CD1c-positive myeloid dendritic cell (primary cell): Measurements from ENCODE around the gene MYH1.
"Not testable (repeated sequence)": the region's sequence is repeated elsewhere in the genome, so short reads cannot be mapped to it uniquely, and the experiment has no call there.

ENCODE experiments used
- DNase-seq: peaks from one replicate; pipeline ENCODE4 v3.0.0-alpha.2; 2016; ENCODE audit errors: extremely low spot score

The MYH1 gene

DNA sequence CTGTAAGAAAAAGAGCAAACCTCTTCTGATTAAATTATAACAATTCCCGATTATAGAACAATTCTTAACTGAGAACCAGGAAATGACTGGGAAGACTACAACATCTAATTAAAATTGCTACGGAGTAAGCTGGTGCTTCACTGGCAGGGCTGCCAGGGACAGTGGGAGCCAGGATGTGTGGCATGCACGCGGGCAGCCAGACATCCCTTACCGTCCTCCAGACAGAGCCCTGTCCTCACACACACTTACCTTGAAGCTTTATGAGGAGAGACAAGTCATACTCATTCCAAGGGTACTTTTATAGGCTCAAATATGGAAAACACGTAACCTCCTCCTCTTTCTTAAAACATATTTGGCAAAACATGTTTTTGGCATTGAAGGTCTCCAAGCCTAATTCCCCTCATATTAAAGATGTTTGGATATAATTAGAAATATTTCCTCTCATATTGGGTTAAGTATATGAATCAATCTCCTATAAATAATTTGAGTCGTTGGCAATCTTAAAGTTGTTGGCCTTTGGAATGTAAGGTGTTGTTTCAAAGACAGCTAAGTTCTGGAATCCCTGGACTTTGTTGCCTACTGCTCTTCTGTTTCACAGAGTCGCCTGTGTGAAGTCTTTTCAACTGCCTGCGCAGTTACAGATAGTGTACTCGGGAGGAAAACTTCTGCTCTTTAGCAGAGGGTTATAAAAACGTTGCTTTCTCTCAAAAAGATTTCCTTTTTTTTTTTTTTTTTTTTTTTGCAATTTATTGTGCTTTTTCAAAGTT lies at the start of gene MYH1:
Gene MYH1 (minus strand): TSS at position 272 of the 767 bp plus-strand sequence. CDS start 1,900 bp downstream, outside the sequence.
- no peak for DNase-seq

- DNase-seq, result no peak
These were observed 45.8 kb upstream of the MYH1 start for GRCh38 chr17:10563991-10564660.

DNA sequence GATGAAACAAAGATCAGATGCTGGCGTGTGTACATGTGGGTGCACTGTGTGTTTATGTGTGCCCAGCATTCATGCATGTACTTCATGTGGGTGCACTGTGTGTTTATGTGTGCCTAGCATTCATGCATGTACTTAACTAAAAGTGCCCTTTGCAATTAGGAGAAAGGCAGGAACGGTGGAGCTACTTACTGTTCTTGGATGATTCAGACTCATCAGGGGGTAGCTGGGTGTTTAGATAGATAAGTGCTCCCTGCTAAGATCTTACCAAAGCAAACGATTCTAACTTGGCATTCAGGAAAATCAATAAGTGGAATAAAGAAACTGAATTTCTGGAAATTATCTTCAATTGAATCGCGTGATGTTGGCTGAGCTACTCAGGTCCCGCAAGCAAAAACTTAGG lies 39.7 kb upstream of the MYH1 start:
- DNase-seq, result no peak

GRCh38 chr17:10557422-10557821 lies 39.1 kb upstream of the MYH1 start:
- no peak for DNase-seq

GRCh38 chr17:10556301-10557005 lies 38.1 kb upstream of the MYH1 start:
- DNase-seq, result no peak

GRCh38 chr17:10550014-10550413 lies 31.7 kb upstream of the MYH1 start:
- DNase-seq, result no peak

DNA sequence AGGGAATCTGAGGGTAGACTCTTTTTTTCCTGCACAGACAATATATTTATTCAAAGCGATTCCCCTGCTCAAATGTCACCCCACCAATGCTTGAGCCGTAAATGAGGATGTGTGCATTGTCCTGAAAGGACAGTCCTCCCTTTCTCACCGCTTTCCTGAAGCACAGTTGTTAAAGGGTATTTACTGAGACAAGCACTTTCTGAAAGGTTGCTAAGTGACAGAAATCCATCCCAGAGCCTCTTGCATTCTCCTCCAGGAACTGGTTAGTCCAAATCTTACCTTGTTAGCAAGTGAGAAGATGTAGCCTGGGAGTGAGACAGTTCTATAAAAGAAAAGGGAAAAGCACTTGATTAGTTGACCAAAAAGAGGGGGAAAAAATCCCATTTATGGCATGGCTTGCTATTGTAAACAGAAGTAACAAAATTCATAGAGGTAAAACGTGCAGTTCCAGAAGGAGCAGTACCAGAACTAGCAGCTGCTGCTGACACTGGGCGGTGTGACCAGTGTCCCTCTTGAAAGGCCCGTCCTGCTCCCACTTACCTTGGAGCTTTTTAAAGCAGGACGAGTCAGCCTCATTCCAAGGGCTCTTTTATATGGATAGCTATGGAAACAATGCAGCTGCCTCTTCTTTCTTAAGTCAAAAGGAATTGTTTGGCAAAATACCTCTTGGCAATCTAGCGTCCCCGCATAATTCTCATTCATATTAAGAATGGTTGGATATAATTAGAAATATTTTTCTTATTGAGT lies 30.9 kb upstream of the MYH1 start, which contains the start of gene MYH2:
Gene MYH2 (minus strand): TSS at position 563 of the 747 bp plus-strand sequence. CDS start 1,738 bp downstream, outside the sequence.
- DNase-seq, result no peak

- no peak for DNase-seq
These were observed 29.0 kb upstream of the MYH1 start for GRCh38 chr17:10547351-10547750.

DNA sequence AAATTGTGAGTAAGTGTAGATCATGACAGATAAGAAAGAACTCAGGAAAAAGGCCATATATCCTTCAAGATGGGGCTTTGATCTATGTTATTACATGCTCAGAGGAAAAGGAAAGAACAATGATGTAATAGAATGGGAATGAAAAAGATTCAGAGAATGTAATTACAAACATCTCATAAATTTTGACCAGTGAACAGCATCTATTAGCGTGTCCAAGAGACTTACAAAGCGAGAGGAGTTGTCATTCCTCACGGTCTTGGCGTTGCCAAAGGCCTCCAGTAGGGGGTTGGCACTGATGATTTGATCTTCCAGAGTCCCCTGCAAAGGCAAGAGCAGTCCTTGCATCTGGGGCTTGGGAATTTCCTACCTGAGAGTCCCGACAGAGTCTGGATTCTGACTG lies 25.1 kb upstream of the MYH1 start:
- not testable (repeated sequence) for DNase-seq

DNA sequence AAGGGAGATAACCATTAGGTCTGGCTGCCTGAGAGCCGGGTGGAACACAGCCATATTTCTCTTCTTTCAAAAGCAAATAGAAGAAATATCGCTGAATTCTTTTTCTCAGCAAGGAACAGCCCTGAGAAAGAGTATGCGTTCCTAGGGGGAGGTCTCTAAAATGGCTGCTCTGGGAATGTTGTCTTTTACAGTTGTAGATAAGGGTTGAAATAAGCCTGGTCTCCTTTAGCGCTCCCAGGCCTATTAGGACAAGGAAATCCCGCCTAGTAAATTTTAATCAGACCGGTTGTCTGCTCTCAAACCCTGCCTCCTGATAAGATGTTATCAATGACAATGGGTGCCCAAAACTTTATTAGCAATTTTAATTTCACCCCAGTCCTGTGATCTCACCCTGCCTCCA lies 22.8 kb upstream of the MYH1 start:
- DNase-seq, result not testable (repeated sequence)

DNA sequence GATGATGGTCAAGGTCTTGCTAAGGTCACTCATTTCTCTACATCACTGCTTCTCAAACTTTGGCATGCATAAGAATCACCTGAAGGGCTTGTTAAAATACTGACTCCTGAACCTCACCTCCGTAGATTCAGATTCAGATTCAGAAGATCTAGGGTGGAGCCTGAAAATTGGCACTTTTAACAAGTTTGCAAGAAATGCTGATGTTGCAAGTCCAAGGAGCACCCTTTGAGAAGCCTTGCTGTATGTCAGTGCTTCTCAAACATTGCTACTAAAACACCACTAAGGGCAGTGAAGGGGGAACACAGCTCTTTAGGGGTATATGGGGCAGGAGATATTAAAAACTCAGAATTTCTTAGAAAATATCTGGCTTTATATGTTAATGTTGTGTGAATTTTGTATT lies 13.7 kb upstream of the MYH1 start:
- no peak for DNase-seq

- DNase-seq, result no peak
These were observed 9.1 kb upstream of the MYH1 start for GRCh38 chr17:10527419-10527818.

- no peak for DNase-seq
These were observed 8.2 kb upstream of the MYH1 start for GRCh38 chr17:10526517-10526916.

GRCh38 chr17:10523064-10523463 lies 4.7 kb upstream of the MYH1 start:
- no peak for DNase-seq

DNA sequence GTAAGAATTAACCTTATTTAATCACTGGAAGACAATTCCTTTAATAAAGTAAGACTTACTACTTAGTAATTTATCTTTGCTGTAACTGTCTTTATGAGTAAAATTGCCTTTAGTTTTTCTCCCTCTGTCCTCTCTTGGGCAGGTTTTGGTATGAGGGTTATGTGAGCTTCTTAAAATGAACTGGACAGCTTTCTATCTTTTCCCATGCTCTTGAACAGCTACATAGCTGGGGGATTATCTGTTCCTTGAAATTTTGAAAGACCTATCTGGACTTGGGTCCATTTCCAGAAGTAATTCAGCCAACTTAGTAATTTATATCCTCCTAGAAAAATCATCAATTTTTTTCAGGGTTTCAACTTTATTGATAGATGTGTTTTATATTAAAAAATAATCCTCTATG lies 3.6 kb upstream of the MYH1 start:
- DNase-seq, result no peak

DNA sequence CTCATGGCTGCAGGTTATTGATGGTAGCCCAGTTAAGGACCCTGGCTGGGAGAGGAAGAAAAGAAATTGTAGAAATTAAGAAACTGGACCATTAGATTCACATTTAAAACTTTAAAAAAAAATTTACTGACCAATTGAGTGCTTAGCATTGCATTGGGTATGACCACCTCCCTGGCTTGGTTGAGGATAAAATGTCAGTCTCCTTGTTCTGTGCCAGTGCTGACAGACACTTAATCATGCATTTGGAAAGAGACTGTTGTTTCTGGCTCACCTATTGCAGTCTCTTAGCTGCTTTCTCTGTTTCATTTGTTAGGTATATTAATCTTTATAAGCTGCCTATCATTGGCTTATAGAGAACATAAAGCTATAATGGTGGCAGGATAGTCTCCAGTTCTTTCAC lies 1.7 kb downstream of the MYH1 start:
- no peak for DNase-seq

GRCh38 chr17:10516065-10516464 lies 2.3 kb downstream of the MYH1 start:
- no peak for DNase-seq

- DNase-seq, result no peak
These were observed 4.9 kb downstream of the MYH1 start for GRCh38 chr17:10513299-10514067.

GRCh38 chr17:10512856-10513255 lies 5.5 kb downstream of the MYH1 start:
- DNase-seq, result no peak

DNA sequence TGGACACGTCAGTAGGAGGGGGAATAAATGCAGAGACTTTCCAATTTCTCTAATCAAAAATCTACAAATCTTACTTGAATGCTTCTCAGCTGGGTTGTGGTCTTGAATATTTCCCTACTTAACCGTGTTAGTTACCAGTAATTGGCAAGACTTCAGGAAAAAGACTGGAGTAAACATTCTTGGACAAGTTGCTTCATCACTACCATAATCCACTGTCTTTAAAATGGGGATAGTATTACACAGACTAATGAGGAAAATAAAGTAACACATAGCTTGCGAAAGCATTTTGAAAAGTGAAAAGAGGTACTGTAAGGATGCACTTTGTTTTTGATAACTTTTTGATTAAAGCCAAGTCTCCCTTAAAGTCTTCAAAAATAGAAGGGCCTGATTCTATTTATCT lies 18.4 kb downstream of the MYH1 start:
- no peak for DNase-seq

DNA sequence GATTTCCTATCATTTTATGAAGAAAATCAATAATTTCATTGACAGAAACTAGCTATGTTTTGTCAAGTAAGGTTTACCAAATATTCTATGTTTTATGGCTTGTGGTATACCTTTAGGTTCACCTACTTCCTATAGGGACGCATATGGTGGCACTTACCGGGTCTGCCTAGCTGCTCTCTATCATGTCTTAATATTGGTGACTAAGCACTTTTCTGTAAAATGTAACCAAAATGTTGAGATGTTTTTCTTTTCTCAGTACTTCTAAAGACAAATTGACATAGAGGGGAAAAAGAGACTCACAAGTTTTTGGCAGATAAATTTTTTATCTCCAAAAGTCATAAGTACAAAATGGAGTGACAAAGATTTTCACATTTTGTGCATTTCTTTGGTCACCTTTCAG lies 26.3 kb downstream of the MYH1 start:
- no peak for DNase-seq
